Renal cortical epithelial cell (primary cell): ENCODE results near the gene ADAM12. TPM values are rescaled to one million over a fixed set of nuclear protein-coding genes. Genes with fewer than 3 reads are reported as not detected.

Experiments used
- DNase-seq: peaks from one replicate; pipeline ENCODE4 v3.0.0-alpha.2; 2011; ENCODE audit warnings: low read depth
- total RNA-seq: library from RNA; depleted of rRNA; stranded (reverse); fragments of >200 nt; gene quantifications from 2 replicates; pipeline ENCODE4 v1.2.3, GENCODE V29; 2014

ADAM12 gene
- total RNA-seq, 1 donor from 2014 or later, result 19.4 TPM

- peak; percentile 11 for DNase-seq
Observed at GRCh38 chr10:126315494-126316177, 72.6 kb downstream of the ADAM12 start.

- DNase-seq, result peak; percentile 45
Observed at GRCh38 chr10:126314863-126315493, 73.3 kb downstream of the ADAM12 start.

GRCh38 chr10:126312167-126312566 is 76.1 kb downstream of the ADAM12 start:
- DNase-seq, result no peak

GRCh38 chr10:126309228-126309883 is 78.9 kb downstream of the ADAM12 start:
- DNase-seq, result no peak

GRCh38 chr10:126302826-126303665 is 85.2 kb downstream of the ADAM12 start:
- DNase-seq, result peak; percentile 11

- DNase-seq, result no peak
Observed at GRCh38 chr10:126302476-126302756, 85.9 kb downstream of the ADAM12 start.

- no peak for DNase-seq
Observed at GRCh38 chr10:126301701-126302475, 86.4 kb downstream of the ADAM12 start.

- peak; percentile 98 for DNase-seq
Observed at GRCh38 chr10:126294451-126294850, 93.8 kb downstream of the ADAM12 start.

GRCh38 chr10:126290232-126290631 is 98.0 kb downstream of the ADAM12 start:
- DNase-seq, result no peak

GRCh38 chr10:126288547-126289493 is 99.5 kb downstream of the ADAM12 start:
- no peak for DNase-seq

GRCh38 chr10:126286256-126286780 is 102.0 kb downstream of the ADAM12 start:
- DNase-seq, result no peak

- no peak for DNase-seq
Observed at GRCh38 chr10:126283307-126283706, 105.0 kb downstream of the ADAM12 start.

GRCh38 chr10:126278851-126279250 is 109.4 kb downstream of the ADAM12 start:
- no peak for DNase-seq

GRCh38 chr10:126277181-126277580 is 111.1 kb downstream of the ADAM12 start:
- DNase-seq, result no peak

- DNase-seq, result no peak
Observed at GRCh38 chr10:126272526-126272925, 115.8 kb downstream of the ADAM12 start.

GRCh38 chr10:126270111-126270510 is 118.2 kb downstream of the ADAM12 start:
- DNase-seq, result peak; percentile 22

GRCh38 chr10:126268013-126268920 is 120.0 kb downstream of the ADAM12 start:
- DNase-seq, result peak; percentile 73

- peak; percentile 50 for DNase-seq
Observed at GRCh38 chr10:126264102-126265018, 123.9 kb downstream of the ADAM12 start.
